Suprapubic skin (tissue), 4 donors: ENCODE results near the gene MYBPC1. TPM values are rescaled to one million over a fixed set of nuclear protein-coding genes. Genes with fewer than 3 reads are reported as not detected.

Experiments
- DNase-seq, 2 donors: peaks; one replicate each; pipeline ENCODE4 v3.0.0-alpha.2; 2019; ENCODE audit warnings: low spot score in 2 of 2
- H3K27ac ChIP-seq: fragments of 200-600 bp; sonication (generic); one replicate; pipeline ENCODE4 v1.5.1; 2019
- H3K27me3 ChIP-seq: fragments of 200-600 bp; sonication (generic); one replicate; pipeline ENCODE4 v1.5.1; 2019
- H3K36me3 ChIP-seq: fragments of 200-600 bp; sonication (generic); one replicate; pipeline ENCODE4 v1.5.1; 2019
- H3K4me1 ChIP-seq: fragments of 200-600 bp; sonication (generic); one replicate; pipeline ENCODE4 v1.5.1; 2019
- H3K4me3 ChIP-seq: fragments of 200-600 bp; sonication (generic); one replicate; pipeline ENCODE4 v1.5.1; 2019; ENCODE audit warnings: mild to moderate bottlenecking
- H3K9me3 ChIP-seq: fragments of 200-600 bp; sonication (generic); one replicate; pipeline ENCODE4 v1.5.1; 2019
- CTCF ChIP-seq, 2 donors: fragments of 200-600 bp in 1 of 2; fragments of 450-650 bp in 1 of 2; sonication (generic) in 1 of 2; IDR thresholded peaks; one replicate each; pipeline ENCODE4 v1.5.1; 2016 to 2019; ENCODE audit warnings: antibody characterized with exemption in 2 of 2, mild to moderate bottlenecking in 1 of 2, moderate library complexity in 1 of 2
- EP300 ChIP-seq: sonication (generic); formaldehyde crosslinking; IDR thresholded peaks from one replicate; pipeline ENCODE4 v1.6.1; 2017; ENCODE audit warnings: antibody characterized with exemption
- POLR2A ChIP-seq, 2 donors: fragments of 450-650 bp; IDR thresholded peaks; one replicate each; pipeline ENCODE4 v1.6.1; 2017; ENCODE audit warnings: antibody characterized with exemption in 2 of 2, mild to moderate bottlenecking in 2 of 2, moderate library complexity in 2 of 2
- POLR2AphosphoS5 ChIP-seq, 3 donors: sonication (generic); formaldehyde crosslinking; IDR thresholded peaks; one replicate each; pipeline ENCODE4 v1.6.1; 2017; ENCODE audit warnings: antibody characterized with exemption in 3 of 3
- WGBS: methylation state at CpG from one replicate; pipeline ENCODE4 v1.1.5; 2018; 5-methylcytosine and 5-hydroxymethylcytosine counted together
- total RNA-seq, 4 donors: library from RNA; depleted of rRNA; stranded (reverse); fragments of >200 nt; gene quantifications; one replicate each; pipeline ENCODE4 v1.1.0, GENCODE V29; 2016

MYBPC1 gene
- total RNA-seq, 4 donors from 2014 or later = 2.1 to 11.9 (median 7.0) TPM

DNA sequence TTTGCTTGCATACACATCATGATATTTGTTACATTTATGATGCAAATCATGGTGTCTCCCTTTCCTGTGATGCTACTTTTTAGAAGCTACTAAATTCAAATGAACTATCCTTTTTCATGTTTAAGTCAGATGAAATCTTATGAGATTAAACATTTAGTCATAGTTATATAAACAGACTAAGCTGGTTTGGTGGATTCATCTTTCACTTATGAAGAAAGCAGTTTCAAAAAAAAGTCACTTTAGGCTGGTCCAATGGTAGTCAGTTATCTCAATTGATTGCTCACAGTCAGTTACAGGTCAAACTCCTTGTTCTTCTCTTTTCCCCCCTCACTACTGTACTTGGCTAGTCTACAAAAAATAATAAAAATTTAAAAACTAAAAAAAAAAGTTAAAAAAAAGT, 124.8 kb downstream of the MYBPC1 start:
- no peak for DNase-seq
- Histone ChIP-seq H3K27me3 (no peaks in the 10 kb centered on the region), H3K4me1 (peaks cover 5% of the 10 kb centered on the region), H3K27ac (no peak overlapping the region), H3K4me3 (no peak overlapping the region), H3K9me3 (no peaks in the 10 kb centered on the region), H3K36me3 (peaks cover 13% of the 10 kb centered on the region)
- TF ChIP-seq CTCF (IDR thresholded peaks at IDR 0.05) = no peak
- TF ChIP-seq POLR2A (IDR thresholded peaks at IDR 0.05) = no peak
- TF ChIP-seq POLR2AphosphoS5 (IDR thresholded peaks at IDR 0.05) = no peak
- no peak for TF ChIP-seq EP300

DNA sequence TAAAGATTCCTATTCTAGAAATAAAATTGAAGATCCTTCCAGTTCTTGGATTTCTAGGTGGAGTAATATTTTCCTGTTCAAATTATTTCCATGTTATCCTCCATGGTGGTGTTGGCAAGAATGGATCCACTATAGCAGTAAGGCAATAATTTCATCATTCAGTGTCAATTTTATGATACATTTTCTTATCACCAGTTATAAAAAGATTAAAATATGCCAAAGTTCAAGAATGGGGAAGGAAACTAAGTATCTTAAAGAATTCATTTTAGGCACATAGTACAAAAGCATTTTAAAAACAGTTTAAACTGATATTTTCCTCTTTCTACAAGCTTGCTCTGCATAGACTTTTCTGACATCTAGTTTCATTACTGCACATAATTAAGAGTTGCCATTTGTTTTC, 125.3 kb downstream of the MYBPC1 start:
- no peak overlapping the region for H3K4me3 ChIP-seq
- H3K27me3 ChIP-seq = no peaks in the 10 kb centered on the region
- DNase-seq = no peak
- no peak overlapping the region for H3K27ac ChIP-seq
- no peaks in the 10 kb centered on the region for H3K9me3 ChIP-seq
- TF ChIP-seq POLR2A (IDR thresholded peaks at IDR 0.05) (no peak), EP300 (no peak), CTCF (IDR thresholded peaks at IDR 0.05) (no peak), POLR2AphosphoS5 (IDR thresholded peaks at IDR 0.05) (no peak)
- H3K36me3 ChIP-seq = peaks cover 18% of the 10 kb centered on the region
- peaks cover 4% of the 10 kb centered on the region for H3K4me1 ChIP-seq

- TF ChIP-seq POLR2AphosphoS5 (IDR thresholded peaks at IDR 0.05) (no peak), EP300 (no peak), CTCF (IDR thresholded peaks at IDR 0.05) (no peak), POLR2A (IDR thresholded peaks at IDR 0.05) (no peak)
- no peaks in the 10 kb centered on the region for H3K4me1 ChIP-seq
These were observed 127.6 kb downstream of the MYBPC1 start for GRCh38 chr12:101722392-101722791.

GRCh38 chr12:101727098-101727497, 132.3 kb downstream of the MYBPC1 start:
- Histone ChIP-seq H3K4me3 (no peak overlapping the region), H3K27me3 (no peaks in the 10 kb centered on the region), H3K27ac (no peak overlapping the region), H3K36me3 (peaks cover 37% of the 10 kb centered on the region), H3K4me1 (no peaks in the 10 kb centered on the region), H3K9me3 (no peaks in the 10 kb centered on the region)
- no peak for DNase-seq
- TF ChIP-seq EP300 (no peak), POLR2AphosphoS5 (IDR thresholded peaks at IDR 0.05) (no peak), CTCF (IDR thresholded peaks at IDR 0.05) (no peak), POLR2A (IDR thresholded peaks at IDR 0.05) (no peak)

More at GRCh38 chr12:101722392-101722791, 127.6 kb downstream of the MYBPC1 start:
- WGBS = 95% methylated on average over 4 of the region's 4 CpGs
- no peak for DNase-seq
- no peak overlapping the region for H3K4me3 ChIP-seq
- no peak overlapping the region for H3K27ac ChIP-seq
- no peaks in the 10 kb centered on the region for H3K27me3 ChIP-seq
- H3K9me3 ChIP-seq = no peaks in the 10 kb centered on the region
- peaks cover 31% of the 10 kb centered on the region for H3K36me3 ChIP-seq

GRCh38 chr12:101729842-101730241, 135.1 kb downstream of the MYBPC1 start:
- no peak for DNase-seq
- Histone ChIP-seq H3K4me1 (no peaks in the 10 kb centered on the region), H3K9me3 (no peaks in the 10 kb centered on the region), H3K27ac (no peak overlapping the region), H3K36me3 (peaks cover 31% of the 10 kb centered on the region), H3K27me3 (no peaks in the 10 kb centered on the region), H3K4me3 (no peak overlapping the region)
- TF ChIP-seq POLR2A (IDR thresholded peaks at IDR 0.05) = no peak
- TF ChIP-seq CTCF (IDR thresholded peaks at IDR 0.05) = no peak
- TF ChIP-seq POLR2AphosphoS5 (IDR thresholded peaks at IDR 0.05) = no peak
- TF ChIP-seq EP300 = no peak
